ENCODE measurements around the gene USH1C. TPM values are rescaled to one million over a fixed set of nuclear protein-coding genes. Genes with fewer than 3 reads are reported as not detected.

USH1C gene
- total RNA-seq, 3 donors from 2014 or later (not counting 1 experiment from before 2014, with no cell fraction given): not detected

DNA sequence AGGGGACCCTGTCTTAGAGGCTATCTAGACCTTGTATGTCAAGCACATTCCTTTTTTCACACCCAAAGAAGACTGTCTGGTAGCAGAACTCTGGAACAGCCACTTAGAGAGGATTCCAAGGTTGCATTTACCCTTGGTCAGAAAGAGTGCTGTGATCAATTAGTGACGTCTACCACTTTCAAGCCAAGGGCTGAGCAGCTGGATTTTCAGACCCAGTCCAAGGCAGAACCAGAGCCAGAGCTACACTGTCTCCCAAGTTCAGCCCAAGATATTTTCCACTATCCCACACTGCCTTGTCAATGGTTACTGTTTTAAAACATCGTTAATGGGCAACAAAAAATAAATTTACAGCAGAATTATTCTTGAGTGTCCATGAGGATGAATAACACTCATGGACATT is 91.5 kb downstream of the USH1C start:
- H3K36me3 Mint-ChIP-seq: no peaks in the 10 kb centered on the region
- TF ChIP-seq, protein P1, sequence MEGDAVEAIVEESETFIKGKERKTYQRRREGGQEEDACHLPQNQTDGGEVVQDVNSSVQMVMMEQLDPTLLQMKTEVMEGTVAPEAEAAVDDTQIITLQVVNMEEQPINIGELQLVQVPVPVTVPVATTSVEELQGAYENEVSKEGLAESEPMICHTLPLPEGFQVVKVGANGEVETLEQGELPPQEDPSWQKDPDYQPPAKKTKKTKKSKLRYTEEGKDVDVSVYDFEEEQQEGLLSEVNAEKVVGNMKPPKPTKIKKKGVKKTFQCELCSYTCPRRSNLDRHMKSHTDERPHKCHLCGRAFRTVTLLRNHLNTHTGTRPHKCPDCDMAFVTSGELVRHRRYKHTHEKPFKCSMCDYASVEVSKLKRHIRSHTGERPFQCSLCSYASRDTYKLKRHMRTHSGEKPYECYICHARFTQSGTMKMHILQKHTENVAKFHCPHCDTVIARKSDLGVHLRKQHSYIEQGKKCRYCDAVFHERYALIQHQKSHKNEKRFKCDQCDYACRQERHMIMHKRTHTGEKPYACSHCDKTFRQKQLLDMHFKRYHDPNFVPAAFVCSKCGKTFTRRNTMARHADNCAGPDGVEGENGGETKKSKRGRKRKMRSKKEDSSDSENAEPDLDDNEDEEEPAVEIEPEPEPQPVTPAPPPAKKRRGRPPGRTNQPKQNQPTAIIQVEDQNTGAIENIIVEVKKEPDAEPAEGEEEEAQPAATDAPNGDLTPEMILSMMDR (IDR thresholded peaks at IDR 0.05): no peak
- H3K4me1 Mint-ChIP-seq: no peaks in the 10 kb centered on the region
- peaks cover 8 to 18% of the 10 kb centered on the region in 2 donors for H3K27me3 Mint-ChIP-seq (ENCODE audit: low read depth in 2 of 2)
- intact Hi-C loops (cut with micrococcal nuclease): loop anchor here (1.0 kb wide), 1 partner anchor 39 kb away; no protein-coding TSS in a partner anchor
- H3K27me3 ChIP-seq (ENCODE audit: control insufficient read depth, insufficient read depth, low read length): no peaks in the 10 kb centered on the region
- 91% methylated on average over 1 of the region's 2 CpGs for WGBS (ENCODE audit: insufficient coverage)
- no peak for ATAC-seq
- DNase-seq: no peak
- H3K36me3 ChIP-seq (ENCODE audit: control insufficient read depth, insufficient read depth, low read length): no peaks in the 10 kb centered on the region
- no peak overlapping the region for H3K4me3 Mint-ChIP-seq
- no peaks in the 10 kb centered on the region for H3K9me3 Mint-ChIP-seq
- no peaks in the 10 kb centered on the region for H3K9me3 ChIP-seq (ENCODE audit: control insufficient read depth, insufficient read depth, low read length)
- no peaks in the 10 kb centered on the region for H3K4me1 ChIP-seq (ENCODE audit: control insufficient read depth, insufficient read depth, low read length)
- no peak overlapping the region for H3K27ac Mint-ChIP-seq
- H3K4me3 ChIP-seq (ENCODE audit: low read length): no peak overlapping the region
- no peak overlapping the region for H3K27ac ChIP-seq (ENCODE audit: low read length)

DNA sequence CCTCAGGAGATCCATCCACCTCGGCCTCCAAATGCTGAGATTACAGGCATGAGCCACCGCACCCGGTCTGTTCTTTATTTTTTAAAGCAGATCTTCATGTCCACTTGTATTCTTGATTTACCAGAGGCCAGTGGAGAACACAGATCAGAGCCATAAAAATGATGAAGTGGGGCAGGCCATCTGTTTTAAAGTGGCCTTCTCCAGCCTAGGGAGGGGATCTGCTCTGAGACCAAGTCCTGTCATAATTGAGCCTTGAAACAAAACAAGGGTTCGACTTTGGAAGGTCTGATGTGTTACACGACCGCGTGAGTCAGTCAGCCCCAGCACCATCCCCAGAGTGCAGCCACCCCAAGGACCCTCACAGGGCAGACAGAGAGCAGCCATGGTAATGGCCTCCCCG is 95.1 kb downstream of the USH1C start:
- Mint-ChIP-seq H3K27me3 (ENCODE audit: low read depth in 2 of 2) (peaks cover 3 to 7% of the 10 kb centered on the region in 2 donors), H3K9me3 (no peaks in the 10 kb centered on the region), H3K4me1 (no peaks in the 10 kb centered on the region), H3K4me3 (no peak overlapping the region), H3K36me3 (no peaks in the 10 kb centered on the region), H3K27ac (no peak overlapping the region)
- Histone ChIP-seq H3K4me1 (ENCODE audit: control insufficient read depth, insufficient read depth, low read length) (no peaks in the 10 kb centered on the region), H3K4me3 (ENCODE audit: low read length) (no peak overlapping the region), H3K36me3 (ENCODE audit: control insufficient read depth, insufficient read depth, low read length) (no peaks in the 10 kb centered on the region), H3K27me3 (ENCODE audit: control insufficient read depth, insufficient read depth, low read length) (no peaks in the 10 kb centered on the region), H3K27ac (ENCODE audit: low read length) (no peak overlapping the region), H3K9me3 (ENCODE audit: control insufficient read depth, insufficient read depth, low read length) (no peaks in the 10 kb centered on the region)
- DNase-seq: no peak
- no peak for ATAC-seq
- TF ChIP-seq, protein P1 (IDR thresholded peaks at IDR 0.05): no peak
- 92% methylated on average over 8 of the region's 8 CpGs for WGBS (ENCODE audit: insufficient coverage)
- intact Hi-C loops (cut with micrococcal nuclease): no loop called here

DNA sequence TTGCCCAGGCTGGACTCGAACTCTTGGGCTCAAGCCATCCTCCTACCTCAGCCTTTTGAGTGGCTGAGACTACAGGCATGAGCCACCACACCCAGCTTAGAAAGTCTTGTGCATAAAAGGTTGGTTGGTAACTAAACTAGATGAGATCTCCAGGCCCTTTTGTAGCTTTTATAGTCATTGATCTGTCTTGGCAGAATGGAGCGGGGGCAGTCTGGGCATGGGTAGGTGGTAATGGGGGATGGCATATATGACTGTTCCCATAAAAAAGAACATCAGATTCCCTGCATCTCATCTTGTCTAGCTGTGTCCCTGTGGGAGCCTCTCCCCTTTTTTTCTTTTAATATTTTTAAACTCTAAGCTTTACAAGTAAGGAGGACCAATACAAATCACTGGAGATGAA is 97.7 kb downstream of the USH1C start:
- no peak for ATAC-seq
- intact Hi-C loops (cut with micrococcal nuclease): no loop called here
- no peak overlapping the region for H3K27ac Mint-ChIP-seq
- Histone ChIP-seq H3K27ac (ENCODE audit: low read length) (no peak overlapping the region), H3K36me3 (ENCODE audit: control insufficient read depth, insufficient read depth, low read length) (no peaks in the 10 kb centered on the region), H3K27me3 (ENCODE audit: control insufficient read depth, insufficient read depth, low read length) (no peaks in the 10 kb centered on the region), H3K9me3 (ENCODE audit: control insufficient read depth, insufficient read depth, low read length) (no peaks in the 10 kb centered on the region), H3K4me1 (ENCODE audit: control insufficient read depth, insufficient read depth, low read length) (no peaks in the 10 kb centered on the region), H3K4me3 (ENCODE audit: low read length) (no peak overlapping the region)
- 100% methylated on average over 1 of the region's 2 CpGs for WGBS (ENCODE audit: insufficient coverage)
- no peak overlapping the region for H3K4me3 Mint-ChIP-seq
- TF ChIP-seq, protein P1 (IDR thresholded peaks at IDR 0.05): no peak
- no peak for DNase-seq
- no peaks in the 10 kb centered on the region for H3K4me1 Mint-ChIP-seq
- peaks cover 5 to 7% of the 10 kb centered on the region in 2 donors for H3K27me3 Mint-ChIP-seq (ENCODE audit: low read depth in 2 of 2)
- H3K36me3 Mint-ChIP-seq: no peaks in the 10 kb centered on the region
- no peaks in the 10 kb centered on the region for H3K9me3 Mint-ChIP-seq

DNA sequence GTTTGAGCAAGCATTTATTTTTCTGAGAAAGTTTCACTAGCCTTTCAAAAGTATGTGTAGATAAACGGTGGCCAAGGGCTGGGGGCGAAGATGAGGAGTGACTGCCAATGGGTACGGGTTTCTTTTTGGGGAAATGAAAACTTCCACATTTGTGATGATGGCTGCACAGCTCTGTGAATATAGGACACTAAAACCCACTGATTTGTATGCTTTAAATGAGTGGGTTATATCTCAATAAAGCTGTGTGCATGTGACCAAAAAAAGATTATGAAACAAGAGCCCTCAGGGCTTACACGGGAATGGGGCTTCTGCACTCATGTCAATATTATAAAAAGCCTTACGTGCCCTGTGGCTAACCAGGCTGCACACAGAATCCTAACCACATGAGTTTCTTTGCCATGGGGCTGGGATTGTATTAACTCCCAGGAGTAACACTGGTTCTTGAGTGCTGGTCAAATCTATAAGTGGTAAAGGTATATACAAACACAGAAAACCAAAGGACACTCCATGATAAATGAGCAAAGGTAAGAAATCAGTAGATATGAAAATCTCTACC is 98.9 kb downstream of the USH1C start:
- Histone ChIP-seq H3K4me3 (ENCODE audit: low read length) (no peak overlapping the region), H3K27ac (ENCODE audit: low read length) (no peak overlapping the region), H3K9me3 (ENCODE audit: control insufficient read depth, insufficient read depth, low read length) (no peaks in the 10 kb centered on the region), H3K4me1 (ENCODE audit: control insufficient read depth, insufficient read depth, low read length) (no peaks in the 10 kb centered on the region), H3K27me3 (ENCODE audit: control insufficient read depth, insufficient read depth, low read length) (no peaks in the 10 kb centered on the region), H3K36me3 (ENCODE audit: control insufficient read depth, insufficient read depth, low read length) (no peaks in the 10 kb centered on the region)
- no peaks in the 10 kb centered on the region for H3K9me3 Mint-ChIP-seq
- H3K4me3 Mint-ChIP-seq: no peak overlapping the region
- TF ChIP-seq, protein P1 (IDR thresholded peaks at IDR 0.05): no peak
- DNase-seq (no peak), ATAC-seq (no peak)
- 63% methylated on average over 5 of the region's 5 CpGs for WGBS (ENCODE audit: insufficient coverage)
- intact Hi-C loops (cut with micrococcal nuclease): no loop called here
- no peak overlapping the region for H3K27ac Mint-ChIP-seq
- no peaks in the 10 kb centered on the region for H3K4me1 Mint-ChIP-seq
- H3K27me3 Mint-ChIP-seq (ENCODE audit: low read depth in 2 of 2): peaks cover 5 to 7% of the 10 kb centered on the region in 2 donors
- no peaks in the 10 kb centered on the region for H3K36me3 Mint-ChIP-seq

Data from natural killer cell (primary cell).